Hematopoietic multipotent progenitor cell (in vitro differentiated cells): Measurements from ENCODE around the gene ZDHHC8. TPM values are rescaled to one million over a fixed set of nuclear protein-coding genes. Genes with fewer than 3 reads are reported as not detected.

Experiments
- DNase-seq, 3 donors: peaks; one replicate each; pipeline ENCODE4 v3.0.0-alpha.2; 2011 to 2015; ENCODE audit warnings: low read depth in 2 of 3, low spot score in 2 of 3
- total RNA-seq: library from RNA; depleted of rRNA; stranded (reverse); fragments of >200 nt; gene quantifications from one replicate; pipeline ENCODE4 v1.2.3, GENCODE V29; 2012

Gene ZDHHC8
- total RNA-seq, 1 donor, result 29.6 TPM

DNA sequence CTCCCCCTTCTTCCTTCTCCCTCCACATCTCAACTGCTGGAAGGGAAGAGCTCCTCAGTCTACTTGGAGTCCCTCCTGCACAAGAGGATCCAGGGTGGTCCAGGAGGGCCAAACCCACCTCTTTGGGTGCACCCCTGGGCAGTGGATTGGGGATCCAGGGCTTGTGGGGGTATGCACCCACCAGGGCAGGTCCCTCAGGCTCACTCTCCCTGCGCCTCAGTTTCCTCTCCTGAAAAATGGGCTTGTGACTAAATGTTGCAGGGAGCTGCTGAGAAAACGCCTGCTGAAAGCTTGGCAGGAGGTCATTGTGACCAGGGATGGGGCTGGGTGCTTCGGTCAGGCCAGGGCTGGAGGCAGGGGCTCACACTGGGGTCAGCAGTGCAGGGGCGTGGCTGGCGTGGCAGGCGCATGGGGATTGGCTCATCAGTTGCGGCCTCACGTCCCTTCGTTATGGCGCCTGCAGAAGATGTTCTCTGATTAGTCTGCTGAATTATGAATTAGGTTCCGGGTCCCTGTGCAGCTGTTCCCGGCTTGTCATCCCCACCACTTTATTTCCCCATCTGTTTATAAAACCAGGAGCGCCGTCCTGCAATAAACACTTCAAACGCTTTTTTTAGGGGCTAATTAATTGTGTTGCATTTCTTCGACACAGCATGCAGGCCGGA lies 44.9 kb downstream of the ZDHHC8 start:
- DNase-seq, result no peak

DNA sequence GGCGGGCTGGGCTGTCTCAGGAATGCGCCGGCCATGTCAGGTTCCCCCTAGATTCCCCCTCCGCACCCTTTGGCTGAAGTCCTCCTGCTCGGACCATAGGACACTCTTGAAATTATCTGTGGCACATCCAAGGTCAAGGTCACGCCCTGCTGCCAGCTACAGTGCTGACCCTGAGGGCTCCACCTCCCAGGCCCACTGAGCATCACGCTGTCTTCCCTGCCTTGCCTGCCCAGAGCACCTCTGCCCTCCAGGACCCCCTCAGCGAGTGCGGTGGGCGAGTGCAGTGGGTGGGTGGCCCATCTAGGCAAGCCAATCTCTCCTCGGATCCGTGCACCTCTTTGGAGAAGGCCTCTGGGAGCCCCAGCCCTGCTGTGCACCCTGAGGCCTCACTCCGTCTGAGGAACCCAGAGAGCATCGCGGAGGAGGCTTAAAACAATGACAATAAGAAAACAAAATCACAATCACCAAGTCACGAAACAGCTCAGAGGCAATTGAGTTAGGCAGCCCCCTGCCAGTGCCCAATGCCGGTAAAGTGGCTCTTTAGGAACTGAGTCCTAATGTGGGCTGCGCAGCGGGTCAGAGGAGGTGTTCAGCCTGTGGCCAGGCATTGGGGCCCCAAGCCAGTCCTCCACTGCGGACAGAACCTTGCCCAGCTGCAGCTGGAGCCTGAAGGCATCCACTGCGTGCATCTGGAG lies 45.8 kb downstream of the ZDHHC8 start:
- DNase-seq, result no peak

DNA sequence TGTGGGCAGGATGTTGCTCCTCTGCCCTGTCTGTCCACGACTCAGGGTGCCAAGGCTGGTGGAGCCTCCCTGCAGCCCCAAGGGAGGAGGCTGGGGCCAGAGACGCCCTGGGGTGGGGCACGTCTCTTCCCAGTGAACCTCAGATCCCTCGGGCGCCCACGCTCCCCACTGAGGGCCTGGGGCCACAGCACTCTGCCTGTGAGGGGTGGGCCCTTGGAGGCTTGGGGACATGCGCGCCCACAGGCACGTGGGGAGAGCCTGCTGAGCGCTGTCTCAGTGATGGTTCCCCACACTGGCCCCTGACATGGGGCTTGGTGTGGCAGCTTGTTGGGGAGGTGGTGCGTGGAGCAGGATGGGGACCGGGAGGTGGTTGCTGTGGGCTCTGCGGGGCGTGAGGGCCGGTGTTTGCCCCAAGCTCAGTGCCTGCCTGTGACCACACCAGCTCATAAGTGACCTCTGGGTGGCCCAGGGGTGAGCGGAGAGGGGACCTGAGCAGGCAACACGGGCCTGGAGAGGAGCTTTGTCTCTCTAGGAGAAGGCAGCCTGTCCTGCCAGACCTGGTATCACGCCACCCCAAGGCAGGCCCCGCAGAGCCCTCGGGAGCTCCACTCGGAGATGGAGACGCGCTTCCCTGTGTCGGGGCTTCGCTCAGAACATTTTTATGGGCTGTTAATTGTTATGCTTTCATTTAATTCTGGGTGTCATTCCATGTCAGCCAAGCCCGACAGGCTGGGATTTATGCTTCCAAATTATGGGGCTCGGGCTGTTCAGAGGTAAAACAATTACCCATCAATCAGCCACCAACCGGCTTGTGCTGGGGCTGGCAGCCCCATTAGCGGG lies 46.7 kb downstream of the ZDHHC8 start:
- DNase-seq, result no peak

DNA sequence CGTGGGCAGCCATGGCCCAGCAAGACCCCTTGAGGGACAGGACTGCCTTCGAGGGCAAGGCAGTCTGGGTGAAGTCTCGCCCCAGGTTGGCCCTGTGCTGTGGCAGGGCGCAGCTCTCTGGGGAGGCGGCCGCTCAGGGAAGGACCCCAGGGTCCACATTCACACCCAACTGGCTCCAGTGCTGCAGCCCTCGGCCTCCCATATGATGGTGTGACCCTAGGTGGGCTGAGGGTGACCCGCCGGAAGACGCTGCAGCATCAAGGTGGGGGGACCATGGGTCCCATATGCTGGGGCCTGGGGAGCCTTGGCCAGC lies 47.3 kb downstream of the ZDHHC8 start:
- DNase-seq, result no peak

DNA sequence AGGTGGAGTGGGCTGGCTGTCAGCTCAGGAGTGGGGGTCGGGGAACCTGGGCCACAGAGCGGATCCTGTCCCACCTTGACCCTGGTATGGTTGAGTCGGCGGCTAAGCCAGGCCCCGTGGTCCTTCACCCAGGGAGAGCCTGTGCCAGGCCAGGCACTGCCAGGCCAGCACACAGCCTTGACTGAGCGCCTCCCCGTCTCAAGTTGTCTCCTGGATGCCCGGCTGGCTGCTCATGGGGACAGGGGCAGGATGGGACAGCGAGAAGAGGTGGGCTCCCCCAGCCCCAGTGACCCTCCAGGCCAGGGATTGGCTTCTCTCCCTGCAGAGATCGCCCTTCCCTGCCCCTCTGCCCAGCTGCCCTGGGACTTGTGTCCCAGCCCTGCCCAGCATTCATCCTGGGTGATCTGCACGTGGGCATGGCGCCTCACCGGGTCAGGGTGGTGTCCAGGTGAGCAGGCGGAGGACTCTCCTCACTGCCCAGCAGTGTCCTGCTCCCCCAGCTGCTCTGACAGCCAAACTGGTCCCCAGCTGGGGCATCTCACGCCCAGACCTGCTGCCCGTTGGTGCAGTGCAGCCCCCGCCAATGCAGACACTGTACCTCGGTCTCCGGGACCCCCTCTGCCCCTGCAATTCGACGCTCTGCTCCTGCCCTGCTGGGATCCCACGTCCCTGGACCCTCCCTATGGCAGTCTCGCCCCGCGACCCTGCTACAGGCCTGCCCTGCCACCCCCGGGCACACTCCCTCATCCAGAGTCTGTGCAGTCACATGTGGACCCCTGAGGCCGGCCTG lies 48.0 kb downstream of the ZDHHC8 start:
- no peak for DNase-seq

DNA sequence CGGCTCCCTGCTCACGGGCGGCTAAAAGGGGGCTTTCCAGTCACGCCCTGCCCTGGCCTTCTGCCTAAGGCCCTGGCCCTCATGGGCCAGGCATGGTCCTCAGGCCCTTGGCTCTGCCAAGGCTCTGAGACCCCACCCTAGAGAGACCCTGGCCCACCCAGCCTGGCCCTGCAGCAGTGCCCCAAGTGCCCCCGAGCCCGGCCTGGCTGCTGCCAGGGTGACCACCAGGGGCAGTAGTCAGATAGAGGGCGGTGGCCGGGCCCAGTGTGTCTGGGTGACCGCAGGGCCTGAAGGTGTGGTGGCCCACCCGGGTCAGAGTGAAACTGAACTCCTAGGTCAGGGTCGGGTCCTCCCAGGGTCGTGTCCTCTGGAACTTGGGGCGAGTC lies 48.6 kb downstream of the ZDHHC8 start:
- DNase-seq, result no peak

DNA sequence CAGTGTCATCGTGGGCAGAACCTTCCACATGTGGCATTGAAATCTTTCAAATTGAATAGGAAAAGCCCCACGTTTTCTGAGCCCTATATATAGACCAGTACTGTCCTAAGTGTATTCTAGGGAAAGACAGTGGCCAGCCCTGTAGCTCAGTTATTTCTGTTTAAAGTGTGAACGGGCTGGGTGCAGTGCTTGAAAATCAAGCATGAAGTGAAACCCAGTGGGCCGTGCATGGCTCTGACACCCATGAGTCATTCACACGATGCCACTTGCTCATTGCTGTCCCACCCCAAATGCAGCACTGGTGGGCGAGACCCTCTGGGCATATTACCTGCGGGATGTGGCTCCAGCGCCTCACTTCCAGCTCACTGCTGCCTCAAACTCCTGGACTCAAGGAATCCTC lies 49.0 kb downstream of the ZDHHC8 start:
- DNase-seq, result no peak

DNA sequence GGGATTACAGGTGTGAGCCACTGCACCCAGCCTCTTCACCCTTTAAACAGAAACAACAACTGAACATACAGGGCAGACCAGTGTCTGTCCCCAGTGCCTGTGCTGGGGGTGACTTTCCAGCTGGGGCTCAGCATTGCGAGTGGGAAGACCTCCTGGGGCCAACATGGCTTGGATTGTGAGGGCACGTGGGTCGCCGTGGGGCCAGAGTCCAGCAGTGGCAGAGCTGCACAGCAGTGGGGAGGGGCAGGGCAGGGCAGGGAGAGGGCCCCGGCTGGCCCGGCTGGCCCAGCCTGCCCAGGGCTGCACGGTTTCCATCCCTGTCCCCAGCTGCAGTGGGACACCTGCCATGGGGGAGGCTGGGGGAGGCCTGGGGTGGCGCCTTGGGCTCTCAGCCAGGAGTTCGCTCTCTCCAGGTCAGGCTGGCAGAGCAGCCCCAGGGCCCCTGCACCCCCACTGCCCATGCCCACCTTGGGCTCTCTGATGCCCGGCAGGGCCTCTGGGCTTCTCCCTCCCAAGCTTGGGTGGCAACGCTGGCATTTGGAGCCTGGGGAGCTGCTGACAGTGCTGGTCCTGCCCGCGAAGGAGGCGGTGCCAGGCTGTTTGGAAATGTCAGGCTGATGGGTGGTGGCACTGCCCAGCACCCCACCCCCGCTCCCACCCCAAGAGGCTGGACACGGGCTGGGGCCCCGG lies 49.7 kb downstream of the ZDHHC8 start:
- no peak for DNase-seq

DNA sequence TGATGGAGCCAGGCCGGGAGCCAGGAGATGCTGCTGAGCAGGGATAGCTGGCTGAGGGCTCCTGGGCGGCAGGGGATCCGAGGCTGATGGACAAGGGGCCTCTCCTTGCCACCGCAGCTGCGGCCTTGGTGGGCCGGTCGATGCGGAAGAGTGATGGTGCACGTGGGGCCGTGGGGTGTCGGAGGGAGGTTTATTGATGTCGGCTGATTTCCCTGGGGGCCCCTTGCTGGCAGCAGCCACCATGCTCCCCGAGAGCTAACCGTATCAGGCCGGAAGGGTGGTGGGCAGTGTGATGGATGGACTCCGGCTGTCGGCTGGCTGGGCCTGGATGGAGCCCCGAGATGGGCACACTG lies 50.3 kb downstream of the ZDHHC8 start:
- no peak for DNase-seq

DNA sequence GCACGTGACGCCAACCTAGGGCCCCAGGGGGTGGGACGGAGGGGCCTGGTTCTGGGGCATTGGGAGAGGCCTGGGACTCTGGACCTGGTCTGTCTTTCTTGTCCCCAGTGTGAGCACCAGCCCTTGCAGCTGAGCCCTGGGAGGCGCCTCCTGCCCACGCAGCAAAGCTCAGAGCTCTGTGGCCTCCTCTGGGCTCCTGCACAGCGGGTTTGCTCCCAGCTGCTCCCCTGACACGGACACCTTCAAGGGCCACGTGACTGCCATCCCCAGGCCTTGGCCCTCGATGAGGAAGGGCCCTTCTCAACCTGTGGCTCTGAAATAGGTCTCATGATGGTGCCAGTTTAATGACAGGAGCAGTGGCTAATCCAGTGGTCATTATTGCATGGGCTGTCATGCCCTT lies 50.8 kb downstream of the ZDHHC8 start:
- no peak for DNase-seq

DNA sequence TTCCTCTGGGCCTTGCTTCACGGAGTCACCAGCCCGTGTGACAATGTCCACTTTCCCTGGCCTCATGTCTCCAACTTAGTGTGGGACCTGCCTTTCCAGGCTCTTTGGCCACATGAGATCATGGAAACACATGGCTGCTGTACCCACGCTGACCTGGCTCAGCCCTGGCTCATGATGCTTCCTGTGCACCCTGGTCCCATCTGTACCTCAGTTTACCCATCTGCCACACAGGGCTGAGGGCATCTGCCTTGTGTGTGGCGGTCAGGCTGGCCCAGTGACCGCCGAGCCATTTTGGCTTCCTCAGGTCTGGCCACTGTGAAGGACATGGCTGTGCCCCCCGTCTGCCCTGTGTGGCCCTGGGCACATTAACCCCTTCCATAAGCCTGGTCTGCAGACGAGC lies 51.5 kb downstream of the ZDHHC8 start:
- DNase-seq, result no peak

DNA sequence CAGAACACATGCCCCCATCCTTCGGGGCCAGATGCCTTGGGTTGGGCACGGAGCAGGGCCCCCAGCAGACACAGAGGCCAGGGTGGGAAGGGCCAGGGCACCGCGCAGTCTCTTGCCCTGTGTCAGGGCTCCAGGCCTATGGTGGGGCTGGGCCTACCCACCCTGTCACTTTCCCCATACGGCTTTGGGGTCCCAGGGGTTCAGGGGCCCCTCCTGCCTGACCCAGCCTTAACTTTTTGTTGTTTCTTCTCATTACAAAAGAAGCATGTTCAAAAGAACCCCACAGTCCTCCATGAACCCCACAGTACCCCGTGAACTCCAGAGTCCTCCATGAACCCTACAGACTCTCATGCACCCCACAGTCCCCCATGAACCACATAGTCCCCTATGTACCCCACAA lies 52.2 kb downstream of the ZDHHC8 start:
- no peak for DNase-seq

DNA sequence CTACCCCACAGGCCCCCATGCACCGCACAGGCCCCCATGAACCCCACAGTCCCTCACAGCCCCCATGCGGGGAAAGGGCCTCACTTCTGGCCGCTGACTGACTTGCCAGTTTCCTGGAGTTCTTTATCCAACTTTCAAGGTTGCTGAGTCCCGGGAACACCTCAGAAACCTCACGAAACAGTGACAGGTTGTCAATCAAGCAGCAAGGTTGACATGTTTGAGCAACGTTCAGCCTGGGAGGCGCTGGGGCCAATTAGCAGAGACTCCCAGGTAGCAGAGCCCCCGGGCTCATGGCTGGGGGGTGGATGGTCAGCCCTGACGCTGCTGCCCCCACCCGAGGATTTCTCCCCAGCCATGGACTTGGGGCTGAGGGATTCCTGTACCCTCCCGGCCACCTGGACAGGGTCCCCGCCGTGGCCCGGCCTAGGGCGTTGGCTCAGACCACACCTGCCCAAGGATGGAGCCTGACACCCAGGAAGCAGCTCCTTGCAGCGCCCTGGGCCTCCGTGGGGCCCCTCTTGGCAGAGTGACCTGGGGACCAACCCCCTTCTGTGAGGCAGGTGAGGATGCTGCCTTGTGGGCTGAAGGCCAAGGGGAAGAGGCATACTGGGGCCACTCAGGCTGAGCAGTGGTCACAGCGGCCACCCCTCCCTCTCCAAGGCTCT lies 53.0 kb downstream of the ZDHHC8 start:
- DNase-seq, result no peak

DNA sequence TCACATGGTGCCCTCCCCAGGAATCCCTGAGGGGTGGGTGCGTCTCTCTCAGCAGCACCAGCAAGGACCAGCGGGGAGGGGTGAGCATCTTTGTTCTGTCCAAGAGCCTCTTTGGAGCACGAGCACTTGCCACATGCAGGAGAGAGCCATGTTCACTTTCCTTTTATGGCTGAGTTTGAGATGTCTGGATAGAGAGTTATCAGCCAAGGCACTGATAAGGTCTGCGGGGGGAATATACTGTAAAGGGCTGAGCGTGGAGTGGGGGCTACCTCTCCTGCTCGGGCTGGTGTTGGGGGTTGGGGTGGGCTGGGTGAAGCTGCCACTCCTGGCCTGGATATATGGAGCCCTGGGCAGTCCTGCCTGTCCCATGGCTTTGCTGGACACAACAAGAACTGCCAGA lies 54.1 kb downstream of the ZDHHC8 start:
- no peak for DNase-seq

DNA sequence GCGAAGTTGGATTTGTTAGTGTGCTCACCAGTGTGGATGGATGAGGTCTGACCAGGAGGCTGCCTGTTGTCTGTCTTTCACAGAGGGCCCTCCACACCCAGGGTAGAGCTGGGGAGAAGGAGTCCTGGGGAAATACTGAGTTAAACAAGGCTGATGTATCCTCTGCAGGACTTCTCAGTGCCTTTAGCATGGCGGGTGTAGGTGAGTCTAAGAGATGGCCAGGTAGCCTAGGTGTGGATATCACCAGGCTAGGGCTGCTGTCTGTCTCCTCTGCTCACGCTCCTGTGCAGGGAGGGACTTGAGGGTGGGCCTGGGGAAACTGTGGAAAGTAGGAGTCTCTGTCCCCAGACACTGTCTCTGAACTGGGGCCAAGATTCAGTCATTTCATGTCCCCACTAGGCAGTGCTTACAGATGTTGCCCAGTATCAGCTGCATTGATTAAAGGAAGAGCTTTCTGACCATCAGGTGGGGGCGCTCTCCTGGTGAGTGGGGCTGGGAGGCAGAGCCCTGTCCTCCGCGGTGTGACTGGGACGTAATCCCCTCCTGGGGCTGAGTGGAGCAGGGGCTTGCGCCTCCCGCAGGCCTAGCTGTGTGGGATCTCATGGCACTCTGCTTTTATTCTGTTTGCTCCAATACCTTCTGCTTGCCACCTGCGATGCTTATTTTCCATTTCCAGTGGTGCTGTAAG lies 54.7 kb downstream of the ZDHHC8 start:
- no peak for DNase-seq

DNA sequence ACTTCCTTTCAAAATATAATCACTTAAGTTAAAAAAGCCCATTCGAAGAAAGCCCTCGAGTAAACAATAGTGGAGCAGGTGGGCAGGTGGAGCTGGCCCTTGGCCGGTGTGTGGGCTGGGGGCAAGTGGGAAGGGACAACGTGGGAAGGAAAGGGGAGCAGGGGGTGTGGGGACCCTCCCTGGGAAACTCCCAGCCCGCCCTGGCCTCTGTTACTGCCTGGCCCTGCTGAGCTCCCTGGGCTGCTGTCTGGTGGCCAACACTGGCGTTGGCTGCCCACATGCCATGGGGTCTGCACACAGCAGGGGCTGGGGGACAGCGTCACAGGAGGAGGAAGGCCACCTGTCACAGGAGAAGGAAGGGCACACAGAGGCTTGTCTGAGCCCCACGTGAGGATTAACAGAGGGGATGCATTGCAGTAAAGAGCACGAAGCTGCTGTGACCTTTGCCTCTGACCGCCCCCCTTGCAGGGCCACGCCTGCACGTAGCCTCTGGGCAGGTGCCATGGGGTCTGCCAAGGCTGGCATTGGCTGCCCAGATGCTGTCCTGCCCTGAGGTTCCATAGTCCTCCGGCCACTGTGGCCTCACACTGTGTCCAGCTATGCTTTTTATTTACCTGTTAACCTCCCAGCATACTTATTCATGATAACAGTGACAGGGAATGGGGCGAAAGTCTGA lies 55.4 kb downstream of the ZDHHC8 start:
- DNase-seq, result no peak

DNA sequence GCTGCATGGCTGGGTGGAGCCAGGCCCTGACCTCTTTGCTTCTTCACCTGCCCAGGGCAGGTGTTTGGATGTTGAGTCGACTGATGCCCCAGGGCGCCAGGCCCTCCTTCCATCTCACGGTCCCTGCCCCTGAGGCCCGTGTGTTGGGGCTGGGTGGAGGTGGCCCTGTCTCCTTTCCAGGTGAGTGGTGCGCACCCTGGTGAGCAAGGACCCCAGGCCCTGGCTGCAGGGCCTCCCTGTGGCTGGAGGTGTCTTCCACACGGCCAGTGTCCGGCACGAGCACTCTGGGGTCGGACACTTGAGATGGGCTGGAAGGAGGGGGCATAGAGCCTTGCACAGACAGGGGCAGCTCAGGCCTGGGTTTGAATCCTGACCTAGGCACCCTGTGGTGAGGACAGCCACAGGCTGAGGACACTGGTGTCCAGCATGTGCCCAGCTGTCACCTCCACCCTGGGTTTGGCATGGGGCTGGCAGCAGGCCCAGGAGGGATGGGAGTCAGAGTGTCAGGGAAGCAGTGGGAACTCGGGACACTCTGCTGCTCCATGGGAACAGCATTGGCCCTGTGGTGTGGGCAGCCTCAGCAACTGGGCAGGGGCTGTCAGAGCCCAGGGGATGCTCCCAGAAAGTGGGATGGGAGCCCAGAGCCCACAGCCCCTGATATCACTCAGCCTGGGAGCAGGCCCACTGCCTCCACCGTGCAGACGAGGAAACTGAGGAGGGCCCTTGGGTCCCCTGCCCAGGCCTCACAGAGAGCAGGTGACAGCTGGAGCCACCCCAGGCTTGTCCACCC lies 56.4 kb downstream of the ZDHHC8 start:
- no peak for DNase-seq

DNA sequence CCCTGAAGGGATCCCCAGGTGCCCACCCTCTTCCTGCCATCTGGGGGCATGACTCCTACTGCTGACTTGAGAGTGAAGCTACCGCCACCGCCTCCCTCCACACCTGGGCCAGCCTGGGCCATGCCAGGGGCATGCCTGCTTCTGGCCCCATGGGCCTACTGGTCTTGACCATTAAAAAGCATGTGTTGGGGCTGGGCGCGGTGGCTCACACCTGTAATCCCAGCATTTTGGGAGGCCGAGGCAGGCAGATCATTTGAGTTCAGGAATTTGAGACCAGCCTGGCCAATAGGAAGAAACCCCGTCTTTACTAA lies 56.9 kb downstream of the ZDHHC8 start:
- no peak for DNase-seq
